ENCODE measurements around the gene POC1A.

POC1A gene

DNA sequence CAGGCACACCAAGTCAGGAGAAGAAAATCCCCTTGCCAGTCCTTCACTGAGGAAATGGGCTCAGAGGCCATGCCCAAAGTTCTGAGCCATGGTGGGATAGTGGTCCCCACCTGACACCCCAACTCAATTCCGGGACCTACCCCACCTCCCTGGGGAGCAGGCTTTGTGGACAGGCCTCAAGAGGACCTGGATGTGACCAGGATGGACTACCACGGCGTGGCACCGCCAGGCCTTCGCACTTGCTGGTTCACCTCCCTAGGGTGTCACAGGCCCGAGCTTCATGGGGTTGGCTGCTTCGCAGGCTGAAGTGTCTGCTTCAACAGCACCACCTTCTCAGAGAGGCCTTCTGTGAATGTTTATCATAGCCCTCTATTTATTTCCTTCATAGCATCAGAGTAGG is 31.7 kb downstream of the POC1A start:
- Histone ChIP-seq H3K4me3 (ENCODE audit: low read length) (no peak overlapping the region), H3K27me3 (ENCODE audit: control insufficient read depth, insufficient read depth, low read length) (no peaks in the 10 kb centered on the region), H3K4me1 (ENCODE audit: control insufficient read depth, insufficient read depth, low read length) (no peaks in the 10 kb centered on the region), H3K27ac (ENCODE audit: low read length) (no peak overlapping the region), H3K9me3 (ENCODE audit: control insufficient read depth, insufficient read depth, low read length) (no peaks in the 10 kb centered on the region), H3K36me3 (ENCODE audit: control insufficient read depth, insufficient read depth, low read length) (peaks cover 8% of the 10 kb centered on the region; the same call in 1 of the 2 replicates)
- no peak for DNase-seq (ENCODE audit: low read depth, low spot score)
- WGBS (ENCODE audit: insufficient coverage, insufficient read length), result no CpG with 5 or more reads among the region's 7 CpGs

DNA sequence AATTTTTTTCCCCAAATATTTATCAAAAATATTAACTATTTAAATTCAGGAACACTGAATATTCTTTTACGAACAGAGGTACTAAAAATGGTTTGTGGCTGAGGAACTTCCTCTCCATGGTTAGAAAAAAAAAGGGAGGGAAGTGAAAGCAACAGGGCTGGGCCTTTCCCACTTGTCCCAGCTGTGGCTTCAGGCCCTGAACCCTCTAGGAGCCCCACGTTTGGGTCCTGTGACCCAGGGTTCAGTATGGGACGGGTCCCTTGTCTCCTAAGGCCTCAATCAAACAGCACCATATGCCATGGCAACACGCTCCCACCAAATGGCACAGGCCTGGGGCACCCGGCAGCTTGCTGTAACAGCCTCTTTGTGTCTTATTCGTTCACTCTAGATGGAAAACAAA is 32.4 kb downstream of the POC1A start:
- Histone ChIP-seq H3K4me1 (ENCODE audit: control insufficient read depth, insufficient read depth, low read length) (no peaks in the 10 kb centered on the region), H3K4me3 (ENCODE audit: low read length) (no peak overlapping the region), H3K27me3 (ENCODE audit: control insufficient read depth, insufficient read depth, low read length) (no peaks in the 10 kb centered on the region), H3K36me3 (ENCODE audit: control insufficient read depth, insufficient read depth, low read length) (peaks cover 8% of the 10 kb centered on the region; the same call in 1 of the 2 replicates), H3K9me3 (ENCODE audit: control insufficient read depth, insufficient read depth, low read length) (no peaks in the 10 kb centered on the region), H3K27ac (ENCODE audit: low read length) (no peak overlapping the region)
- no peak for DNase-seq (ENCODE audit: low read depth, low spot score)
- WGBS (ENCODE audit: insufficient coverage, insufficient read length), result no CpG with 5 or more reads among the region's 6 CpGs

DNA sequence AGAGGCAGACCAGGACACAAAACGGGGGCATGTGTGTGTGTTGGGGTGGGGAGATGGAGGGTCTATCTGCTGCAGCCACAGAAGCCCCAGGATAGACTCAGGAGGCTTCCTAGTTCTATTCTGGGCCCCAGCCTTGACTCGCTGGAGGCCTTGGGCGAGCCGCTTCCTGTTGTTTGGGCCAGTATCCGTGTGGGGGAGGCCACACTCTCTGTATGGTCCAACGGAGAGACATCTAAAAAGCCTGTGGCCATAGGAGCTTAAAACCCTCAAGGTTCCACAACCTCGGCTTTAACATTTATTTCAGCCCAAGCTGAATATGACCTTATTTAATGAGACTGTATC is 32.8 kb downstream of the POC1A start:
- no peak overlapping the region for H3K27ac ChIP-seq (ENCODE audit: low read length)
- H3K27me3 ChIP-seq (ENCODE audit: control insufficient read depth, insufficient read depth, low read length), result no peaks in the 10 kb centered on the region
- H3K36me3 ChIP-seq (ENCODE audit: control insufficient read depth, insufficient read depth, low read length), result peaks cover 8% of the 10 kb centered on the region; the same call in 1 of the 2 replicates
- H3K9me3 ChIP-seq (ENCODE audit: control insufficient read depth, insufficient read depth, low read length), result no peaks in the 10 kb centered on the region
- H3K4me1 ChIP-seq (ENCODE audit: control insufficient read depth, insufficient read depth, low read length), result no peaks in the 10 kb centered on the region
- no peak for DNase-seq (ENCODE audit: low read depth, low spot score)
- no CpG with 5 or more reads among the region's 7 CpGs for WGBS (ENCODE audit: insufficient coverage, insufficient read length)
- no peak overlapping the region for H3K4me3 ChIP-seq (ENCODE audit: low read length)

DNA sequence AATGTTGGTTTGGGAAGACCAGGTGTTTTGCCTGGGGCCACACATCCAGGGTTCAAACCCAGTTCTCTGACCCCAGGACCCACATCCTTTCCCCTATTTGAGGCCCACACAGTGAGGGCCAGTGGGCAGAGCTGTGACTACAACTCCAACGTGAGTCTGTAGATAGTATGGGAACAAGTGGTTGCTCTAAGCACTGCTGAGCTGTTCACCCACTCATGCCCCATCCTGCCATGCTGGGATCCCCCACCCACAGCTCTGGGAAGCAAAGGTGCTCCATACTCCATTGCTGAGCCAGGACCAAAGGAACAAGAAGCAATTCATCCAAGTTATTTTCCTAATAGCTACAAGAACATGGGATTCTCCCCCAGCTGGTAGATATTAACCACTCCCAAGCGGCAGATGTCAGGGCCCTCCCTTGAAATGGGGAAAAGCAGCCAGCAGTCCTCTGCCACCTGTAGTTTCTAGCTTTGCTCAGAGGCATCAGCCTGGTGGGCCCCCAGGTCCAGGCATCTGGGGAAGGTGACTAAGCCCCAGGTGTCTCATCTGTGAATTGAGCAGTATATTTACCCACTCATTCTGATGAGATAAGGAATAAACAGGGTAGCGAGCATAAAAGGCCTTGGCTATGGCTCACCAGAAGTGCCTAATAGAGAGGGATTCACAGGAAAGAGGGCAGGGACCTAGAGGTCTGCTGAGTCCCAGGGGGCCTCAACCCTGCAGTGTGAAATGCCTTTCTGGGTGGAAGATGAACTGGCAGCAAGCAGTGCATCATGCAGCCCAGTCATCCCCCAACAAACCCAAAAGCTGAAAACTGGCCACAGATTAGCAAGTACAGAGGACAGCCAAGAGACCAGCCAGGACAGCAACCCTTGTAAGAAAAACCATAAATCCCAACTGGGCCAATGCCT is 33.4 kb downstream of the POC1A start:
- WGBS (ENCODE audit: insufficient coverage, insufficient read length), result no CpG with 5 or more reads among the region's 3 CpGs
- Histone ChIP-seq H3K9me3 (ENCODE audit: control insufficient read depth, insufficient read depth, low read length) (no peaks in the 10 kb centered on the region), H3K4me1 (ENCODE audit: control insufficient read depth, insufficient read depth, low read length) (no peaks in the 10 kb centered on the region), H3K4me3 (ENCODE audit: low read length) (no peak overlapping the region), H3K27me3 (ENCODE audit: control insufficient read depth, insufficient read depth, low read length) (no peaks in the 10 kb centered on the region), H3K36me3 (ENCODE audit: control insufficient read depth, insufficient read depth, low read length) (peaks cover 8% of the 10 kb centered on the region; the same call in 1 of the 2 replicates), H3K27ac (ENCODE audit: low read length) (no peak overlapping the region)
- DNase-seq (ENCODE audit: low read depth, low spot score), result no peak

DNA sequence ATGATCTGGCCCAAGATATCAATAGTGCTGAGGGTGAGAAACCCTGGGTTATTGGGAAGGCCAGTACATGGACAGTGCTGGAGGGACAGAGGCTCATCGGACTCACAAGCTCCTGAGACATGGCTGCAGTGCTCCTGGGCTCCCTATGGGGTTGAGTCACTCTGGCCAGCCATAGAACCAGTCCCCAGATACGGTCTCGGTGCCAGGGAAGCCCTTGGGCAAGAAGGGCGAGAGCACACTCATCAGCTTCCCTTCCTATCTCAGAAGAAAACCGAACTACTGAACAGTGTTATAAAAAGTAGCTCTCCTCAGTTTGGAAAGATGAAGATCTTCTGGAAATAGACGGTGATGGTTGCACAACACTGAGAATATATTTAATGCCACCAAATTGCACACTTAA is 34.4 kb downstream of the POC1A start:
- Histone ChIP-seq H3K36me3 (ENCODE audit: control insufficient read depth, insufficient read depth, low read length) (peaks cover 8% of the 10 kb centered on the region; the same call in 1 of the 2 replicates), H3K4me1 (ENCODE audit: control insufficient read depth, insufficient read depth, low read length) (no peaks in the 10 kb centered on the region), H3K9me3 (ENCODE audit: control insufficient read depth, insufficient read depth, low read length) (no peaks in the 10 kb centered on the region), H3K27ac (ENCODE audit: low read length) (no peak overlapping the region), H3K27me3 (ENCODE audit: control insufficient read depth, insufficient read depth, low read length) (no peaks in the 10 kb centered on the region), H3K4me3 (ENCODE audit: low read length) (no peak overlapping the region)
- no CpG with 5 or more reads among the region's 6 CpGs for WGBS (ENCODE audit: insufficient coverage, insufficient read length)
- no peak for DNase-seq (ENCODE audit: low read depth, low spot score)

DNA sequence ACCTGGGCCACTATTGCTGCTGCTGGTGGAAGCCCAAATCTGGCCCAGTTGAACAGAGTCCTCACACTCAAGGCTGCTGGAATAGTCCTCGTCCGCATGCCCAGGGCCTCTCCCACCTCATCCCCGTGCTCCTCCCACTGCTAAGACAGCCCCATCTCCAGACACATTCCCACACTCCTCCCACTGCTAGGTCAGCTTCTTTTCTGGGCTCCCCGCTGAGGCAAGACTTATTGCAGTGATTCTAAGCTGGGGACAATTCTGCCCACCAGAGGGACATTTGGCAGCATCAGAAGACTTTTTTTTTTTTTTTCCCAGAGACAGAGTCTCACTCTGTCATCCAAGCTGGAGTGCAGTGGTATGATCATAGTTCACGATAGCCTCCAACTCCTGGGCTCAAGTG is 35.1 kb downstream of the POC1A start:
- Histone ChIP-seq H3K9me3 (ENCODE audit: control insufficient read depth, insufficient read depth, low read length) (no peaks in the 10 kb centered on the region), H3K4me3 (ENCODE audit: low read length) (no peak overlapping the region), H3K27me3 (ENCODE audit: control insufficient read depth, insufficient read depth, low read length) (no peaks in the 10 kb centered on the region), H3K4me1 (ENCODE audit: control insufficient read depth, insufficient read depth, low read length) (no peaks in the 10 kb centered on the region), H3K36me3 (ENCODE audit: control insufficient read depth, insufficient read depth, low read length) (peaks cover 8% of the 10 kb centered on the region; the same call in 1 of the 2 replicates), H3K27ac (ENCODE audit: low read length) (no peak overlapping the region)
- WGBS (ENCODE audit: insufficient coverage, insufficient read length), result no CpG with 5 or more reads among the region's 5 CpGs
- DNase-seq (ENCODE audit: low read depth, low spot score), result no peak

DNA sequence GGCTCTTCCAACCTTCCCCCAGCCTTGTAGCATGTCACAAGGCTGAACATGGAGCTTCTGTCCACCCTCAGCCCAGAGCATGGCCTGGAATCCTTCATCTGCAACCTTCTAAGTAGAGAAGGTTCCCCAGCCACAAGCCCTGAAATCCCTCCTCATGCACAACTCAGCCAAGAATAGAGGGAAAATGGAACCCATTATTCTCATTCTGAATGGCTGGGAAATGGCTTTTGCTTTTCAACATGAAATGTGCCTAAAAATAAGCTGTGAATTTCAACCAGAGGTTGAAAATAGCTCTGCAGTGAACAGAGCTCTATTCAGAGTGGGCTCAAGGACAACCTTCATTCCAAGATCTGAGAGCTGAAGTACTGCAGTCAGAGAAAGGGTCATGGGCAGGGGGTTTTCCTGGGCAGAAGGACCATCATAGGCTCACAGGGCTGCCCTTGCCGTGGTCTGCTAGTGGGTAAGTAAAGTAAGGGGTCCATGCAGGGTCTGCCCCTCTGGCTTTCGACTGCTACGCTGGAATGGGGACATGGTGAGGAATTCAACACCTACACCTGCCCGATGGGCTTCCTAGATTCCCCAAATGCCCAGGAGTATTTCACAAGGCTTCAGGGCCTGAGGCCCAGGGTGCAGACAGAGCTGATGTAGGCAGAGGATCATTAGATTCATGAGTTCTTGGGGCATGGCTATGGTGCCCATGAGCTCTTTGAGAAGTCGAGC is 35.9 kb downstream of the POC1A start:
- H3K4me3 ChIP-seq (ENCODE audit: low read length), result no peak overlapping the region
- no CpG with 5 or more reads among the region's 5 CpGs for WGBS (ENCODE audit: insufficient coverage, insufficient read length)
- H3K27me3 ChIP-seq (ENCODE audit: control insufficient read depth, insufficient read depth, low read length), result no peaks in the 10 kb centered on the region
- peaks cover 8% of the 10 kb centered on the region; the same call in 1 of the 2 replicates for H3K36me3 ChIP-seq (ENCODE audit: control insufficient read depth, insufficient read depth, low read length)
- H3K4me1 ChIP-seq (ENCODE audit: control insufficient read depth, insufficient read depth, low read length), result no peaks in the 10 kb centered on the region
- DNase-seq (ENCODE audit: low read depth, low spot score), result no peak
- H3K27ac ChIP-seq (ENCODE audit: low read length), result no peak overlapping the region
- H3K9me3 ChIP-seq (ENCODE audit: control insufficient read depth, insufficient read depth, low read length), result no peaks in the 10 kb centered on the region

DNA sequence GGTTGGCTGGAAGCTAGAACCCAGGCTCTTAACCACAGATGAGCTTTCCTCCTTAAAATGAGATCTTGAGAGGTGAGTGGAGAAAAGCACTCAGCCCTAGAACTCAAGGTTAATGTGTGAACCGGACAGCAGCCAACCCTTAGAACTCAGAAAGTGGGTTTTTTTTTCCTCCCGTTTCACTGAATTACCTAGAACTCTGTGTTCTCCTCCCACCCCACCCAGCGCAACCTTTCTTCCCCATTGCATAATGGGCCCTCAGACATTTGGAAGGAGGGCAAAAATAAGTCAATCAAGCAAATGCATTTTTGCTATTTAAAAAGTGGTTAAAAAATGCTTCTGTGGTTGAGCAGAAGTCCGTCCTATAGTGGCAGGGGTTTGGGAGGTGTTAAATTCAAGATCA is 36.7 kb downstream of the POC1A start:
- H3K27ac ChIP-seq (ENCODE audit: low read length), result no peak overlapping the region
- DNase-seq (ENCODE audit: low read depth, low spot score), result no peak
- no peaks in the 10 kb centered on the region for H3K4me1 ChIP-seq (ENCODE audit: control insufficient read depth, insufficient read depth, low read length)

DNA sequence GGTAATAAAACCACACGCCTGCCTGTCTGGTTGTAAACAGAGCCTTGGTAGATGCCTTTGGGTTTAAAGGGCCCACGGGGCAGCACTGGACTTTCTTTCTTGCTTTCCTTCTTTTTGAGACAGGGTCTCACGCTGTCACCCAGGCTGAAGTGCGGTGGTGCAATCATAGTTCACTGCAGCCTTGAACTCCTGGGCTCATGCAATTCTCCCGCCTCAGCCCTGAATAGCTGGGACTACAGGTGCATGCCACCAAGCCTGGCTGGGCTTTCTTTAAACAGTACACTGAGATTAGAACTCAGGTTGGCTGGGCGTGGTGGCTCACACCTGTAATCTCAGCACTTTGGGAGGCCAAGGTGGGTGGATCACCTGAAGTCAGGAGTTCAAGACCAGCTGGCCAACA is 42.2 kb downstream of the POC1A start:
- WGBS (ENCODE audit: insufficient coverage, insufficient read length), result no CpG with 5 or more reads among the region's 6 CpGs
- no peaks in the 10 kb centered on the region; the same call in 1 of the 2 replicates for H3K36me3 ChIP-seq (ENCODE audit: control insufficient read depth, insufficient read depth, low read length)
- no peak for DNase-seq (ENCODE audit: low read depth, low spot score)
- H3K27me3 ChIP-seq (ENCODE audit: control insufficient read depth, insufficient read depth, low read length), result no peaks in the 10 kb centered on the region
- H3K9me3 ChIP-seq (ENCODE audit: control insufficient read depth, insufficient read depth, low read length), result no peaks in the 10 kb centered on the region
- H3K4me3 ChIP-seq (ENCODE audit: low read length), result no peak overlapping the region
- no peaks in the 10 kb centered on the region for H3K4me1 ChIP-seq (ENCODE audit: control insufficient read depth, insufficient read depth, low read length)
- no peak overlapping the region for H3K27ac ChIP-seq (ENCODE audit: low read length)

More for the DNA sequence above, 36.7 kb downstream of the POC1A start:
- no CpG with 5 or more reads among the region's 4 CpGs for WGBS (ENCODE audit: insufficient coverage, insufficient read length)
- Histone ChIP-seq H3K4me3 (ENCODE audit: low read length) (no peak overlapping the region), H3K27me3 (ENCODE audit: control insufficient read depth, insufficient read depth, low read length) (no peaks in the 10 kb centered on the region), H3K9me3 (ENCODE audit: control insufficient read depth, insufficient read depth, low read length) (no peaks in the 10 kb centered on the region), H3K36me3 (ENCODE audit: control insufficient read depth, insufficient read depth, low read length) (0 out of 2 replicates have a peak, but pooled peaks cover 5% of the 10 kb centered on the region)

DNA sequence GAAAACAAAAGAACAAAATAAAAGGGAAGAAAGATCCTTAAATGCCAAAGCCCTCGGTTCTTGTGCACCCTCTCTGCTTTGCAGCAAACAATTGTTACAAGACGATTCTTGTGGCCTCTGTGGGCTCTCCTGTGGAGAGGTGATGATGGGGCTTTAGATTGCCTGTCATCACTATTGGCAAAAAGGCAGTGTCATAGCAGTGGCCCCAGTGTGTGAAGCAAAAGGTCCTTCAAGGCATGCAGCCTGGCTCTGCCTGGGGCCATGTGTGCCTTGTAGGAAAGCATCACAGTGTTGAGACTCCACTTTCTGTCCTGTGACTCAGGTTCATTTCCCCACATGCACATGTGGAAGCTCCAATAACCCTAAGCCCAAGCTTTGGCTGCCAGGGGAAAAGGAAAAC is 43.7 kb downstream of the POC1A start:
- H3K27me3 ChIP-seq (ENCODE audit: control insufficient read depth, insufficient read depth, low read length), result no peaks in the 10 kb centered on the region
- no peaks in the 10 kb centered on the region; the same call in 1 of the 2 replicates for H3K36me3 ChIP-seq (ENCODE audit: control insufficient read depth, insufficient read depth, low read length)
- no peaks in the 10 kb centered on the region for H3K4me1 ChIP-seq (ENCODE audit: control insufficient read depth, insufficient read depth, low read length)
- no peaks in the 10 kb centered on the region for H3K9me3 ChIP-seq (ENCODE audit: control insufficient read depth, insufficient read depth, low read length)
- no peak overlapping the region for H3K27ac ChIP-seq (ENCODE audit: low read length)
- no peak overlapping the region for H3K4me3 ChIP-seq (ENCODE audit: low read length)
- WGBS (ENCODE audit: insufficient coverage, insufficient read length), result no CpG with 5 or more reads among the region's 2 CpGs
- no peak for DNase-seq (ENCODE audit: low read depth, low spot score)

All from iPS DF 6.9 (cell line).